Measurements from ENCODE around the gene ADCY7.

DNA sequence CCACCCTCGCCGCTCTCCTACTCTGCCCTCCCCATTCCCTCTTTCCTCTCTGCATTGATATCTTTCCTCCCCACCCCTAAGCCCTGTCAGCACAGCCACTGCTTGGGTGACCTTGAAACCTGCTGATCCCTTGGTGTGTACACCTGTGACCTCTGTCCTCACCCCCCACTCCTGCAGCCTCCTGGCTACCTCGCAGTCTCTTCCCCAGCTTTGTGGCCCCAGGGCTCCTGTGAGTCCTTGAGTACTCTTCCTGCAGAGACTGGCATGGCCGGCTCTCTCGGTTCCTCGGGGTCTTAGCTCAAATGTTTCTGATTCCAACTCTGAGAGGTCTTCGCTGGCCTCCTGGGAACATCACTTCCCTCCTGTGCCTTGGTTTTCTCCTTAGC lies 31.7 kb downstream of the ADCY7 start:
- TF ChIP-seq, protein P1, sequence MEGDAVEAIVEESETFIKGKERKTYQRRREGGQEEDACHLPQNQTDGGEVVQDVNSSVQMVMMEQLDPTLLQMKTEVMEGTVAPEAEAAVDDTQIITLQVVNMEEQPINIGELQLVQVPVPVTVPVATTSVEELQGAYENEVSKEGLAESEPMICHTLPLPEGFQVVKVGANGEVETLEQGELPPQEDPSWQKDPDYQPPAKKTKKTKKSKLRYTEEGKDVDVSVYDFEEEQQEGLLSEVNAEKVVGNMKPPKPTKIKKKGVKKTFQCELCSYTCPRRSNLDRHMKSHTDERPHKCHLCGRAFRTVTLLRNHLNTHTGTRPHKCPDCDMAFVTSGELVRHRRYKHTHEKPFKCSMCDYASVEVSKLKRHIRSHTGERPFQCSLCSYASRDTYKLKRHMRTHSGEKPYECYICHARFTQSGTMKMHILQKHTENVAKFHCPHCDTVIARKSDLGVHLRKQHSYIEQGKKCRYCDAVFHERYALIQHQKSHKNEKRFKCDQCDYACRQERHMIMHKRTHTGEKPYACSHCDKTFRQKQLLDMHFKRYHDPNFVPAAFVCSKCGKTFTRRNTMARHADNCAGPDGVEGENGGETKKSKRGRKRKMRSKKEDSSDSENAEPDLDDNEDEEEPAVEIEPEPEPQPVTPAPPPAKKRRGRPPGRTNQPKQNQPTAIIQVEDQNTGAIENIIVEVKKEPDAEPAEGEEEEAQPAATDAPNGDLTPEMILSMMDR (IDR thresholded peaks at IDR 0.05) = no peak
- no peak for TF ChIP-seq POLR2A (IDR thresholded peaks at IDR 0.05)
